A549 (cell line): ENCODE results near the gene KLF5.

ENCODE experiments used
- POLR2A ChIP-seq: IDR thresholded peaks from 2 replicates; pipeline ENCODE4 v1.6.1; 2012; ENCODE audit warnings: mild to moderate bottlenecking, low read length
- TF ChIP-seq, protein P1 (sequence below): fragments of >200 bp; sonication (Bioruptor Twin); formaldehyde crosslinking; IDR thresholded peaks from 3 replicates; pipeline ENCODE4 v1.5.1; 2016
- TF ChIP-seq, protein P2 (sequence below): fragments of 250-450 bp; sonication (Bioruptor Pico); IDR thresholded peaks from 2 replicates; pipeline ENCODE4 v1.5.0; 2021; ENCODE audit warnings: mild to moderate bottlenecking, moderate library complexity, borderline replicate concordance

DNA sequence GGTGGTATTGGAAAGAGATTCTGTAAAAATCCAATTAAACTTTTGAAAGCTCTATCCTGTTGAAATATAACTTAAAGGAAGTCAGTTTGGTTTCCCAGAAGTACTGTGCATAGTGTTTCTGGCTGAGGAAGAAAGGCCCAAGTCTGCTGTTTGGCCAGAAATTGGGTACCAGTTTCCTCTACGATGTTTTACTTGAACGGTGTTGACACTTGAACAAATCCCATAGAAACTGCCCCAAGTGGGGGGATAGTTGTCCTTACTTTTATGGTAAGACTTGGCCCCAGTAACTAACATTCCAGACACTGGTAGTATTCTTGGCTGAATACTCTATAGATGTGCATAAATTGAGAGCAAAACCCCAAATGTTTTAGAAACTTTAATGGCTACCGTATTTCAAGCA, 14.2 kb downstream of the KLF5 start:
- TF ChIP-seq, protein P1, sequence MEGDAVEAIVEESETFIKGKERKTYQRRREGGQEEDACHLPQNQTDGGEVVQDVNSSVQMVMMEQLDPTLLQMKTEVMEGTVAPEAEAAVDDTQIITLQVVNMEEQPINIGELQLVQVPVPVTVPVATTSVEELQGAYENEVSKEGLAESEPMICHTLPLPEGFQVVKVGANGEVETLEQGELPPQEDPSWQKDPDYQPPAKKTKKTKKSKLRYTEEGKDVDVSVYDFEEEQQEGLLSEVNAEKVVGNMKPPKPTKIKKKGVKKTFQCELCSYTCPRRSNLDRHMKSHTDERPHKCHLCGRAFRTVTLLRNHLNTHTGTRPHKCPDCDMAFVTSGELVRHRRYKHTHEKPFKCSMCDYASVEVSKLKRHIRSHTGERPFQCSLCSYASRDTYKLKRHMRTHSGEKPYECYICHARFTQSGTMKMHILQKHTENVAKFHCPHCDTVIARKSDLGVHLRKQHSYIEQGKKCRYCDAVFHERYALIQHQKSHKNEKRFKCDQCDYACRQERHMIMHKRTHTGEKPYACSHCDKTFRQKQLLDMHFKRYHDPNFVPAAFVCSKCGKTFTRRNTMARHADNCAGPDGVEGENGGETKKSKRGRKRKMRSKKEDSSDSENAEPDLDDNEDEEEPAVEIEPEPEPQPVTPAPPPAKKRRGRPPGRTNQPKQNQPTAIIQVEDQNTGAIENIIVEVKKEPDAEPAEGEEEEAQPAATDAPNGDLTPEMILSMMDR: no peak
- no peak for TF ChIP-seq POLR2A
- TF ChIP-seq, protein P2, sequence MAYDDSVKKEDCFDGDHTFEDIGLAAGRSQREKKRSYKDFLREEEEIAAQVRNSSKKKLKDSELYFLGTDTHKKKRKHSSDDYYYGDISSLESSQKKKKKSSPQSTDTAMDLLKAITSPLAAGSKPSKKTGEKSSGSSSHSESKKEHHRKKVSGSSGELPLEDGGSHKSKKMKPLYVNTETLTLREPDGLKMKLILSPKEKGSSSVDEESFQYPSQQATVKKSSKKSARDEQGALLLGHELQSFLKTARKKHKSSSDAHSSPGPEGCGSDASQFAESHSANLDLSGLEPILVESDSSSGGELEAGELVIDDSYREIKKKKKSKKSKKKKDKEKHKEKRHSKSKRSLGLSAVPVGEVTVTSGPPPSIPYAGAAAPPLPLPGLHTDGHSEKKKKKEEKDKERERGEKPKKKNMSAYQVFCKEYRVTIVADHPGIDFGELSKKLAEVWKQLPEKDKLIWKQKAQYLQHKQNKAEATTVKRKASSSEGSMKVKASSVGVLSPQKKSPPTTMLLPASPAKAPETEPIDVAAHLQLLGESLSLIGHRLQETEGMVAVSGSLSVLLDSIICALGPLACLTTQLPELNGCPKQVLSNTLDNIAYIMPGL (CRISPR knock-in tag): no peak
